IPS-18c (cell line): Measurements from ENCODE around the gene HOGA1.
"Not testable (repeated sequence)": the region's sequence is repeated elsewhere in the genome, so short reads cannot be mapped to it uniquely, and the experiment has no call there.

ENCODE experiments used
- H3K4me3 ChIP-seq: 2 replicates; pipeline ENCODE4 v1.7.0; 2013; ENCODE audit warnings: low read depth, mild to moderate bottlenecking, low read length, moderate library complexity; ENCODE audit not compliant: insufficient read depth
- H3K9me3 ChIP-seq: one replicate; pipeline ENCODE4 v1.6.1; 2013; ENCODE audit warnings: mild to moderate bottlenecking, low read length, moderate library complexity; ENCODE audit not compliant: control insufficient read depth, insufficient read depth

The HOGA1 gene

GRCh38 chr10:97573021-97573420 is 11.2 kb upstream of the HOGA1 start:
- H3K9me3 ChIP-seq = peaks cover 2% of the 10 kb centered on the region

GRCh38 chr10:97573672-97574071 is 10.5 kb upstream of the HOGA1 start:
- Histone ChIP-seq H3K9me3 (peaks cover 2% of the 10 kb centered on the region), H3K4me3 (no peak overlapping the region)

More at GRCh38 chr10:97573021-97573420, 11.2 kb upstream of the HOGA1 start:
- no peak overlapping the region for H3K4me3 ChIP-seq

GRCh38 chr10:97574374-97575126 is 9.6 kb upstream of the HOGA1 start:
- no peak overlapping the region for H3K4me3 ChIP-seq

GRCh38 chr10:97575127-97575668 is 9.0 kb upstream of the HOGA1 start:
- peaks cover 1% of the 10 kb centered on the region for H3K9me3 ChIP-seq

More at GRCh38 chr10:97574374-97575126, 9.6 kb upstream of the HOGA1 start:
- H3K9me3 ChIP-seq = peaks cover 2% of the 10 kb centered on the region

GRCh38 chr10:97576487-97576886 is 7.7 kb upstream of the HOGA1 start:
- H3K9me3 ChIP-seq, H3K4me3 ChIP-seq: not testable (repeated sequence)

More at GRCh38 chr10:97575127-97575668, 9.0 kb upstream of the HOGA1 start:
- H3K4me3 ChIP-seq = no peak overlapping the region

GRCh38 chr10:97577701-97578100 is 6.5 kb upstream of the HOGA1 start:
- Histone ChIP-seq H3K4me3 (no peak overlapping the region), H3K9me3 (no peaks in the 10 kb centered on the region)

GRCh38 chr10:97578171-97578844 is 5.9 kb upstream of the HOGA1 start:
- H3K9me3 ChIP-seq = no peaks in the 10 kb centered on the region
- no peak overlapping the region for H3K4me3 ChIP-seq

GRCh38 chr10:97580421-97581367 is 3.5 kb upstream of the HOGA1 start:
- no peaks in the 10 kb centered on the region for H3K9me3 ChIP-seq

GRCh38 chr10:97582169-97582568 is 2.0 kb upstream of the HOGA1 start:
- H3K9me3 ChIP-seq = no peaks in the 10 kb centered on the region
- H3K4me3 ChIP-seq = no peak overlapping the region

More at GRCh38 chr10:97580421-97581367, 3.5 kb upstream of the HOGA1 start:
- no peak overlapping the region for H3K4me3 ChIP-seq

- Histone ChIP-seq H3K9me3 (no peaks in the 10 kb centered on the region), H3K4me3 (no peak overlapping the region)
Observed at GRCh38 chr10:97583476-97583875, 713 bp upstream of the HOGA1 start.

- no peaks in the 10 kb centered on the region for H3K9me3 ChIP-seq
- H3K4me3 ChIP-seq = no peak overlapping the region
Observed at GRCh38 chr10:97584798-97585438, 729 bp downstream of the HOGA1 start.

GRCh38 chr10:97585439-97585811 is 1.2 kb downstream of the HOGA1 start:
- Histone ChIP-seq H3K9me3 (no peaks in the 10 kb centered on the region), H3K4me3 (no peak overlapping the region)

- no peak overlapping the region for H3K4me3 ChIP-seq
Observed at GRCh38 chr10:97587183-97587582, 3.0 kb downstream of the HOGA1 start.

GRCh38 chr10:97589479-97589878 is 5.3 kb downstream of the HOGA1 start, which contains the start of gene C10orf62:
TSS of gene C10orf62 (plus strand) at chr10:97589721. CDS start at chr10:97589898, 177 bp downstream.
- no peaks in the 10 kb centered on the region for H3K9me3 ChIP-seq
- no peak within 1 kb of the TSS for H3K4me3 ChIP-seq

More at GRCh38 chr10:97587183-97587582, 3.0 kb downstream of the HOGA1 start:
- H3K9me3 ChIP-seq = no peaks in the 10 kb centered on the region

- Histone ChIP-seq H3K9me3 (no peaks in the 10 kb centered on the region), H3K4me3 (no peak overlapping the region)
Observed at GRCh38 chr10:97590082-97590747, 6.0 kb downstream of the HOGA1 start.
